ENCODE measurements around the gene SCAMP2. TPM values are rescaled to one million over a fixed set of nuclear protein-coding genes. Genes with fewer than 3 reads are reported as not detected.
A peak's percentile ranks its signal among the peaks of the same experiment; 100 is the strongest.

The SCAMP2 gene
- total RNA-seq, 1 donor from 2014 or later = 93.4 TPM

GRCh38 chr15:74841891-74842373 is 31.2 kb downstream of the SCAMP2 start:
- Histone ChIP-seq H3K4me3 (ENCODE audit: low read depth, low read length) (peak overlapping the region; percentile 63), H3K36me3 (ENCODE audit: control insufficient read depth, insufficient read depth, low read length) (no peaks in the 10 kb centered on the region), H3K27me3 (ENCODE audit: control insufficient read depth, insufficient read depth, low read length) (no peaks in the 10 kb centered on the region)
- TF ChIP-seq, protein P1, sequence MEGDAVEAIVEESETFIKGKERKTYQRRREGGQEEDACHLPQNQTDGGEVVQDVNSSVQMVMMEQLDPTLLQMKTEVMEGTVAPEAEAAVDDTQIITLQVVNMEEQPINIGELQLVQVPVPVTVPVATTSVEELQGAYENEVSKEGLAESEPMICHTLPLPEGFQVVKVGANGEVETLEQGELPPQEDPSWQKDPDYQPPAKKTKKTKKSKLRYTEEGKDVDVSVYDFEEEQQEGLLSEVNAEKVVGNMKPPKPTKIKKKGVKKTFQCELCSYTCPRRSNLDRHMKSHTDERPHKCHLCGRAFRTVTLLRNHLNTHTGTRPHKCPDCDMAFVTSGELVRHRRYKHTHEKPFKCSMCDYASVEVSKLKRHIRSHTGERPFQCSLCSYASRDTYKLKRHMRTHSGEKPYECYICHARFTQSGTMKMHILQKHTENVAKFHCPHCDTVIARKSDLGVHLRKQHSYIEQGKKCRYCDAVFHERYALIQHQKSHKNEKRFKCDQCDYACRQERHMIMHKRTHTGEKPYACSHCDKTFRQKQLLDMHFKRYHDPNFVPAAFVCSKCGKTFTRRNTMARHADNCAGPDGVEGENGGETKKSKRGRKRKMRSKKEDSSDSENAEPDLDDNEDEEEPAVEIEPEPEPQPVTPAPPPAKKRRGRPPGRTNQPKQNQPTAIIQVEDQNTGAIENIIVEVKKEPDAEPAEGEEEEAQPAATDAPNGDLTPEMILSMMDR (IDR thresholded peaks at IDR 0.05; ENCODE audit: insufficient read depth, low read length, poor library complexity, severe bottlenecking) = no peak
- no peak for DNase-seq (ENCODE audit: low read depth)

DNA sequence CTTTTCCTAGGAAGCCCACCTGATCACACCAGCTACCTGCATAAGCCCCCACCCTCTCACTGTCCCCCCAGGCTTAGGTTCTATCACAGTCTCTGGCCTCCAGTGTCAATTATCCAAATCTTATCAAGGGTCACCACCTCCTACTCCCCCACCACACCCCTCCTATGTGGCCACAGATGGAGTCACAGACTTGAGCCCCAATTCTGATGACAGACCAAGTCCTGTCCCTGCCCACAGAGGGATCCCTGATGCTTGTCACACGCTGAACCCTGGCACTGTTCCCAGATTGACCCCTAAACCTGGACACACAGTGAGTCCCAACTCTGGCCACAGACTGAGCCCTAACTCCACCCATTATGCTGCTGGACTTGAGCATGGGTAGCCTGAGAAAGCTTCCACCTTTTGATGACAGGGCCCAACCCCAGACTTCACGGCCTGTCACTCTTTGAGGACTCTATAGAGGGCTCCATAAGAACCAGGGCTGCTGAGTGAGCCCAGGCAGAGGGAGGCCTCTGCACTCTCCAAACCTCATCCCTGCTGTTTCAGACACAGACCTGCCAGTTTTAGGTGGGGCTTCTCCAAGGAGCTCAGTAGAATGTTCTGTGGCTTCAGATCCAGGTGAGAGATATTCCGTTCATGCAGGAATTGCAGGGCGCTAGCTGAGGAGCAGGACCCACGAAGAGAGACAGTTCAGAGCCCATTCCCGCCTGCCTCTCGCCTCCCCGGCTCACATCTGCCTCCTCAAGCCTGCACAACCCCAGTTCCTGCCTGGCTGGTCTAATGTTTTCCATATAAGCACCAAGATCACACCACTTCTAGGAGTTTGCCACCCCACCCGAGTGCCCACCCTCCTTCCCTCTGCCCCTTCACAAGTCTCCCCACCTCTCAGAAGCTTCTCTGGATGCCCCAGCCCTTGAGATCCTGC is 32.1 kb downstream of the SCAMP2 start:
- TF ChIP-seq, protein P1 (IDR thresholded peaks at IDR 0.05; ENCODE audit: insufficient read depth, low read length, poor library complexity, severe bottlenecking) = no peak
- Histone ChIP-seq H3K27me3 (ENCODE audit: control insufficient read depth, insufficient read depth, low read length) (no peaks in the 10 kb centered on the region), H3K36me3 (ENCODE audit: control insufficient read depth, insufficient read depth, low read length) (no peaks in the 10 kb centered on the region), H3K4me3 (ENCODE audit: low read depth, low read length) (no peak overlapping the region)
- DNase-seq (ENCODE audit: low read depth) = no peak

DNA sequence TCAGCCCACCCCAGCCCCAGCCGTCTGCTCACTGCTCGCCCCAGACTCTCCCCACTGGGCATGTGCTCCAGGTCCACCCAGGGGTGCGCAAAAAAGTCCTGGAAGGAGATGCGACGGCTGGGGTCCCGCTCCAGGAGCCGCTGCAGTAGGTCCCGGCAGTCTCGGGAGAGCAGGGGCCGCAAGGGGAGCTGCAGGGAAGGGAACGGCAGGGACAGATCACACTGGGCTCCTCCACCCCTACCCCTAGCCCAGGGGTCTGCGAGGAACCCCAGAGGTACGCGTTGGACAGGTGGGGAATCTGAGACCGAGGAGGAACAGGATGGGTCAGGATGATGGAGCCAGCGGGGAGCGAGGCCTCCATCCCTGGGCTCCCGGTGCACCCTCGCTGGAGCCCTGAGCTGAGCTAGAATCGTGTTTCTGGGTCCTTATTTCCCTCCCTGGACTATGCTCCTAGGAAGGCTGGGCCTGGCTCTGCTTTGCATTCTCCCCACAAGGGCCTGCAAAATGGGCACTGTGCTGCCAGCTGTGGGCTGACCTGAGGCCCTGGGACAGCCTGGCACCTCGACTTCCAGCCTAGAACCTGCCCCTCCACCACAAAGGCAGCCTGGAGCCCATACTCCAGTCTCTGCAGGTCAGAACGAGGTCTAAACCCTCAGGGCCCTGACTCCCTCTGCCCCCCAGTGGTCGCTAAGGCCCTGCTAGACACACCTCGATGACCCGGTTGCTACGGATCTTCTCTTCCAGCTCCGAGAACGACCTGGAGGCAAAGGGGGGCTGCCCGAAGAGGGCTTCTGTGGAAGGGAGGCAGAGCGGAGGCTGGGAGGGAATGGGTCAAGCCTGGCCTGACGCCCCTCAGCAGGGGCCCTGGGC is 33.4 kb downstream of the SCAMP2 start:
- TF ChIP-seq, protein P1 (IDR thresholded peaks at IDR 0.05; ENCODE audit: insufficient read depth, low read length, poor library complexity, severe bottlenecking) = peak; percentile 1
- H3K27me3 ChIP-seq (ENCODE audit: control insufficient read depth, insufficient read depth, low read length) = no peaks in the 10 kb centered on the region
- no peak overlapping the region for H3K4me3 ChIP-seq (ENCODE audit: low read depth, low read length)
- H3K36me3 ChIP-seq (ENCODE audit: control insufficient read depth, insufficient read depth, low read length) = no peaks in the 10 kb centered on the region
- no peak for DNase-seq (ENCODE audit: low read depth)

DNA sequence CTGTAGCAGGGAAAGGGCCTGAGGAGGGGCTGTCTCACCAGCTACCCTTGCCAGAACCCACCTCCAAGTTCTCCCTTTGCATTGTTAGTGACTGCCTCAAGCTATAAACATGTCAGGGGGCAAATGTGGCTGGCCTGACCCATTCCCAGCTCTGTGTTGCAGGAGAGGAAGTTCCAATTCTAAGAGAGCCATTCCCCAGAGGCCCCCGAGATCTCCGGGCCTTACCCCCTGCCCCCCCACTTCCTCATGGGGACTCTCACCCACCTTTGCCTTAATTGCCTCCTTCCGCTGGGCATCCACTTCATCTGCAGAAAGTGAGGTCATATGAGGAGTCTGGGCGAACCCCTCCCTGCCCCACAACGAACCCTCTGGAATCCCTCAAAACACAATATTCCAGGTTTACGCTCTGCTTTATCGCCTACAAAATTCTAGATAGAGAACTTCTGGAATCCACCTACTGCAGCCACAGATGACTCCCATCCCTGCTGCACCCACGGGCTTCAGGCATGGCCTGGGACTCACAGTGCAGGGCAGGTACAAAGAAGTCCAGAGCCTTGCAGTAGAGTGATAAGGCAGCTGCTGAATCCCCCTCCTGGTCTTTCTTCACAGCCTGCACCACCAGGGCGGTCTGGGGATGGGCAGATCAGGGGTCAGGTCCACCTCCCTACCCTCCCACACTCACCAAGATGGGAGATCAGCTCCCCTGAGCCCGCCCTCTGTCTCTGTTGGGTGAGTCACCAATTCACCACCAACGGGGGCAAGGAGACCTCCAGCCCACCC is 34.2 kb downstream of the SCAMP2 start:
- H3K36me3 ChIP-seq (ENCODE audit: control insufficient read depth, insufficient read depth, low read length) = no peaks in the 10 kb centered on the region
- H3K27me3 ChIP-seq (ENCODE audit: control insufficient read depth, insufficient read depth, low read length) = no peaks in the 10 kb centered on the region
- no peak for DNase-seq (ENCODE audit: low read depth)
- TF ChIP-seq, protein P1 (IDR thresholded peaks at IDR 0.05; ENCODE audit: insufficient read depth, low read length, poor library complexity, severe bottlenecking) = no peak
- no peak overlapping the region for H3K4me3 ChIP-seq (ENCODE audit: low read depth, low read length)

DNA sequence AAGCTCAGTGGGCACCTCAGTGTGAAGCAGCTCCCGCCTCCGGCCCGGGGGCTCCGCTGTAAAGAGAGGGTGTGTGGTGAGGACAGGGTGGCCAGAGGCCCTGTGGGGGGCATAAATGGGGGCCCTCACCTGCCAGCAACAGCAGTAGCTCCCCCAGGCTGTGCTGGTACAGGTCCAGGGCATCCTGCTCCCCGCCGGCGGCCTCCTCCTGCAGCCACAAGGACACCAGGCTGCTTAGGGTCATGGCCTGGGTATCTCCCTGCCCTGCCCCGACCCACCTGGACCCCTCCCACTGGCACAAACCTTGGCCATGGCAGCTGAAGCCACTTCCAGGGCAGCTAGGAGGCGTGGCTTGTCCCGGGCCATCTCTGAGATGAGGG is 35.0 kb downstream of the SCAMP2 start:
- DNase-seq (ENCODE audit: low read depth) = no peak
- Histone ChIP-seq H3K4me3 (ENCODE audit: low read depth, low read length) (no peak overlapping the region), H3K36me3 (ENCODE audit: control insufficient read depth, insufficient read depth, low read length) (no peaks in the 10 kb centered on the region), H3K27me3 (ENCODE audit: control insufficient read depth, insufficient read depth, low read length) (no peaks in the 10 kb centered on the region)
- TF ChIP-seq, protein P1 (IDR thresholded peaks at IDR 0.05; ENCODE audit: insufficient read depth, low read length, poor library complexity, severe bottlenecking) = no peak

Measured in kidney epithelial cell (primary cell).